Activated CD4-positive, alpha-beta T cell treated with anti-CD3 and anti-CD28 coated beads, Interleukin-2, amount 10 ng/mL, durations not matched to agents 7 days and 5 days (primary cell): ENCODE results near the gene CRY1. TPM values are rescaled to one million over a fixed set of nuclear protein-coding genes. Genes with fewer than 3 reads are reported as not detected.

Source experiments
- CTCF ChIA-PET: fragments of 350-600 bp; sonication (Branson Sonifier 250); formaldehyde crosslinking; loops from one replicate; lab custom pipeline; 2021; ENCODE audit warnings: antibody characterized with exemption; lab: Charles Lee
- POLR2A ChIA-PET: fragments of 350-600 bp; sonication (Branson Sonifier 250); formaldehyde crosslinking; loops from one replicate; lab custom pipeline; 2021; ENCODE audit warnings: antibody characterized with exemption; lab: Charles Lee
- DNase-seq: peaks from one replicate; pipeline ENCODE4 v3.0.0-alpha.2; 2020
- H3K27ac Mint-ChIP-seq: one replicate; pipeline ENCODE4 v1.8.0; 2021; ENCODE audit warnings: mild to moderate bottlenecking, moderate library complexity, mixed read lengths
- H3K27me3 Mint-ChIP-seq: one replicate; pipeline ENCODE4 v1.8.0; 2021; ENCODE audit warnings: mixed read lengths
- H3K36me3 Mint-ChIP-seq: one replicate; pipeline ENCODE4 v1.8.0; 2021; ENCODE audit warnings: low read depth, mixed read lengths
- H3K4me1 Mint-ChIP-seq: one replicate; pipeline ENCODE4 v1.8.0; 2021; ENCODE audit warnings: mixed read lengths
- H3K4me3 Mint-ChIP-seq: one replicate; pipeline ENCODE4 v1.8.0; 2021; ENCODE audit warnings: mild to moderate bottlenecking, moderate library complexity, mixed read lengths
- H3K9me3 Mint-ChIP-seq: one replicate; pipeline ENCODE4 v1.8.0; 2021; ENCODE audit warnings: mixed read lengths
- total RNA-seq, 2 experiments: library from RNA; stranded (reverse); gene quantifications; one replicate each; pipeline ENCODE4 v1.2.3, GENCODE V29; 2021

The CRY1 gene
- total RNA-seq, 2 experiments from 2014 or later, result 12.2 to 12.9 TPM

- peaks cover 7% of the 10 kb centered on the region for H3K27me3 Mint-ChIP-seq
- H3K4me1 Mint-ChIP-seq, result no peaks in the 10 kb centered on the region
- H3K4me3 Mint-ChIP-seq, result no peak overlapping the region
- no peaks in the 10 kb centered on the region for H3K9me3 Mint-ChIP-seq
- POLR2A ChIA-PET, result interaction anchor here (0.6 kb wide), 1 partner anchor 20 kb away, joined by 10 read pairs; no protein-coding TSS in a partner anchor
- no peak overlapping the region for H3K27ac Mint-ChIP-seq
- H3K36me3 Mint-ChIP-seq, result no peaks in the 10 kb centered on the region
- no peak for DNase-seq
- CTCF ChIA-PET, result no interaction called here
Observed at GRCh38 chr12:107106241-107107025, 13.1 kb upstream of the CRY1 start.

- no peak for DNase-seq
- no peaks in the 10 kb centered on the region for H3K4me1 Mint-ChIP-seq
- no peak overlapping the region for H3K27ac Mint-ChIP-seq
- no peaks in the 10 kb centered on the region for H3K36me3 Mint-ChIP-seq
- peaks cover 12% of the 10 kb centered on the region for H3K27me3 Mint-ChIP-seq
- ChIA-PET CTCF (interaction anchor here (1.1 to 2.7 kb wide), 3 partner anchors 10 to 13 kb away, joined by 4 to 12 read pairs (median 4); partner anchors contain the start of gene CRY1), POLR2A (no interaction called here)
- no peak overlapping the region for H3K4me3 Mint-ChIP-seq
- no peaks in the 10 kb centered on the region for H3K9me3 Mint-ChIP-seq
Observed at GRCh38 chr12:107105410-107105703, 12.0 kb upstream of the CRY1 start.

GRCh38 chr12:107103516-107103915 lies 10.2 kb upstream of the CRY1 start:
- ChIA-PET POLR2A (no interaction called here), CTCF (interaction anchor here (0.6 to 2.7 kb wide), 2 partner anchors 10 to 534 kb away, joined by 3 to 12 read pairs; partner anchors contain the start of gene CRY1)
- DNase-seq, result no peak
- Mint-ChIP-seq H3K27me3 (peaks cover 19% of the 10 kb centered on the region), H3K36me3 (no peaks in the 10 kb centered on the region), H3K27ac (no peak overlapping the region), H3K4me3 (no peak overlapping the region), H3K4me1 (no peaks in the 10 kb centered on the region), H3K9me3 (no peaks in the 10 kb centered on the region)

GRCh38 chr12:107103097-107103496 lies 9.7 kb upstream of the CRY1 start:
- peaks cover 19% of the 10 kb centered on the region for H3K27me3 Mint-ChIP-seq
- H3K36me3 Mint-ChIP-seq, result no peaks in the 10 kb centered on the region
- no peaks in the 10 kb centered on the region for H3K4me1 Mint-ChIP-seq
- H3K27ac Mint-ChIP-seq, result no peak overlapping the region
- no peaks in the 10 kb centered on the region for H3K9me3 Mint-ChIP-seq
- no peak overlapping the region for H3K4me3 Mint-ChIP-seq
- CTCF ChIA-PET, result interaction anchor here (0.6 to 2.7 kb wide), 2 partner anchors 9 to 535 kb away, joined by 3 to 12 read pairs; partner anchors contain the start of gene CRY1
- no peak for DNase-seq
- POLR2A ChIA-PET, result no interaction called here

- no peaks in the 10 kb centered on the region for H3K4me1 Mint-ChIP-seq
- H3K27ac Mint-ChIP-seq, result no peak overlapping the region
Observed at GRCh38 chr12:107102294-107102693, 8.9 kb upstream of the CRY1 start.

GRCh38 chr12:107101651-107102050 lies 8.3 kb upstream of the CRY1 start:
- H3K9me3 Mint-ChIP-seq, result peaks cover 2% of the 10 kb centered on the region
- ChIA-PET POLR2A (no interaction called here), CTCF (no interaction called here)
- H3K27me3 Mint-ChIP-seq, result peaks cover 21% of the 10 kb centered on the region
- no peaks in the 10 kb centered on the region for H3K36me3 Mint-ChIP-seq
- H3K4me3 Mint-ChIP-seq, result no peak overlapping the region
- H3K27ac Mint-ChIP-seq, result no peak overlapping the region
- no peak for DNase-seq
- no peaks in the 10 kb centered on the region for H3K4me1 Mint-ChIP-seq

More at GRCh38 chr12:107102294-107102693, 8.9 kb upstream of the CRY1 start:
- ChIA-PET CTCF (no interaction called here), POLR2A (no interaction called here)
- Mint-ChIP-seq H3K36me3 (no peaks in the 10 kb centered on the region), H3K9me3 (peaks cover 2% of the 10 kb centered on the region), H3K27me3 (peaks cover 20% of the 10 kb centered on the region), H3K4me3 (no peak overlapping the region)
- DNase-seq, result no peak

- Mint-ChIP-seq H3K27me3 (peaks cover 18% of the 10 kb centered on the region), H3K27ac (no peak overlapping the region), H3K36me3 (no peaks in the 10 kb centered on the region), H3K4me1 (no peaks in the 10 kb centered on the region), H3K4me3 (no peak overlapping the region), H3K9me3 (peaks cover 8% of the 10 kb centered on the region)
- CTCF ChIA-PET, result interaction anchor here (1.0 to 1.1 kb wide), 2 partner anchors 10 to 11 kb away, joined by 3 read pairs; no protein-coding TSS in a partner anchor
- DNase-seq, result no peak
- POLR2A ChIA-PET, result no interaction called here
Observed at GRCh38 chr12:107099917-107100316, 6.6 kb upstream of the CRY1 start.

GRCh38 chr12:107096571-107096970 lies 3.2 kb upstream of the CRY1 start:
- POLR2A ChIA-PET, result no interaction called here
- no peak for DNase-seq
- H3K9me3 Mint-ChIP-seq, result peaks cover 8% of the 10 kb centered on the region
- no peaks in the 10 kb centered on the region for H3K36me3 Mint-ChIP-seq
- no peak overlapping the region for H3K4me3 Mint-ChIP-seq
- H3K27me3 Mint-ChIP-seq, result peaks cover 18% of the 10 kb centered on the region
- CTCF ChIA-PET, result no interaction called here
- H3K27ac Mint-ChIP-seq, result no peak overlapping the region
- peaks cover 11% of the 10 kb centered on the region for H3K4me1 Mint-ChIP-seq

GRCh38 chr12:107094183-107094448 lies 767 bp upstream of the CRY1 start:
- Mint-ChIP-seq H3K4me1 (peaks cover 11% of the 10 kb centered on the region), H3K27me3 (peaks cover 7% of the 10 kb centered on the region), H3K27ac (no peak overlapping the region), H3K4me3 (no peak overlapping the region), H3K9me3 (peaks cover 8% of the 10 kb centered on the region), H3K36me3 (no peaks in the 10 kb centered on the region)
- ChIA-PET CTCF (interaction anchor here (0.5 to 2.3 kb wide), 2 partner anchors 10 to 549 kb away, joined by 4 to 12 read pairs; no protein-coding TSS in a partner anchor), POLR2A (no interaction called here)
- DNase-seq, result no peak

GRCh38 chr12:107092669-107093416 lies 506 bp downstream of the CRY1 start:
- no peak overlapping the region for H3K4me3 Mint-ChIP-seq
- H3K4me1 Mint-ChIP-seq, result peaks cover 11% of the 10 kb centered on the region
- ChIA-PET POLR2A (no interaction called here), CTCF (interaction anchor here (0.5 to 2.3 kb wide), 6 partner anchors 12 to 708 kb away, joined by 3 to 12 read pairs (median 4); a partner anchor contains a TSS)
- H3K27me3 Mint-ChIP-seq, result peaks cover 4% of the 10 kb centered on the region
- peak; percentile 70 for DNase-seq
- peaks cover 8% of the 10 kb centered on the region for H3K9me3 Mint-ChIP-seq
- H3K27ac Mint-ChIP-seq, result no peak overlapping the region
- H3K36me3 Mint-ChIP-seq, result peaks cover 2% of the 10 kb centered on the region

GRCh38 chr12:107091989-107092641 lies 1.2 kb downstream of the CRY1 start:
- Mint-ChIP-seq H3K4me1 (peaks cover 14% of the 10 kb centered on the region), H3K4me3 (no peak overlapping the region)
- DNase-seq, result peak; percentile 54

GRCh38 chr12:107091381-107091780 lies 2.0 kb downstream of the CRY1 start:
- no peaks in the 10 kb centered on the region for H3K27me3 Mint-ChIP-seq
- CTCF ChIA-PET, result interaction anchor here (1.0 to 1.4 kb wide), 3 partner anchors 14 to 36 kb away, joined by 4 read pairs; no protein-coding TSS in a partner anchor
- H3K4me3 Mint-ChIP-seq, result no peak overlapping the region
- peaks cover 2% of the 10 kb centered on the region for H3K36me3 Mint-ChIP-seq
- H3K4me1 Mint-ChIP-seq, result peaks cover 16% of the 10 kb centered on the region
- no peak for DNase-seq
- POLR2A ChIA-PET, result no interaction called here
- H3K27ac Mint-ChIP-seq, result no peak overlapping the region
- peaks cover 6% of the 10 kb centered on the region for H3K9me3 Mint-ChIP-seq

More at GRCh38 chr12:107091989-107092641, 1.2 kb downstream of the CRY1 start:
- POLR2A ChIA-PET, result interaction anchor here (0.5 kb wide), 1 partner anchor 20 kb away, joined by 3 read pairs; no protein-coding TSS in a partner anchor
- CTCF ChIA-PET, result interaction anchor here (0.5 to 1.4 kb wide), 4 partner anchors 13 to 708 kb away, joined by 4 to 7 read pairs (median 4); no protein-coding TSS in a partner anchor
- Mint-ChIP-seq H3K27ac (no peak overlapping the region), H3K27me3 (no peaks in the 10 kb centered on the region), H3K9me3 (peaks cover 6% of the 10 kb centered on the region), H3K36me3 (peaks cover 2% of the 10 kb centered on the region)
